ENCODE data around the gene ANKAR. TPM values are rescaled to one million over a fixed set of nuclear protein-coding genes. Genes with fewer than 3 reads are reported as not detected.

The ANKAR gene
- total and polyA plus RNA-seq, 9 of the 15 experiments (the other 6 are each of a cell fraction or from before 2014, with no cell fraction given) = 0.04 to 0.52 (median 0.39) TPM

DNA sequence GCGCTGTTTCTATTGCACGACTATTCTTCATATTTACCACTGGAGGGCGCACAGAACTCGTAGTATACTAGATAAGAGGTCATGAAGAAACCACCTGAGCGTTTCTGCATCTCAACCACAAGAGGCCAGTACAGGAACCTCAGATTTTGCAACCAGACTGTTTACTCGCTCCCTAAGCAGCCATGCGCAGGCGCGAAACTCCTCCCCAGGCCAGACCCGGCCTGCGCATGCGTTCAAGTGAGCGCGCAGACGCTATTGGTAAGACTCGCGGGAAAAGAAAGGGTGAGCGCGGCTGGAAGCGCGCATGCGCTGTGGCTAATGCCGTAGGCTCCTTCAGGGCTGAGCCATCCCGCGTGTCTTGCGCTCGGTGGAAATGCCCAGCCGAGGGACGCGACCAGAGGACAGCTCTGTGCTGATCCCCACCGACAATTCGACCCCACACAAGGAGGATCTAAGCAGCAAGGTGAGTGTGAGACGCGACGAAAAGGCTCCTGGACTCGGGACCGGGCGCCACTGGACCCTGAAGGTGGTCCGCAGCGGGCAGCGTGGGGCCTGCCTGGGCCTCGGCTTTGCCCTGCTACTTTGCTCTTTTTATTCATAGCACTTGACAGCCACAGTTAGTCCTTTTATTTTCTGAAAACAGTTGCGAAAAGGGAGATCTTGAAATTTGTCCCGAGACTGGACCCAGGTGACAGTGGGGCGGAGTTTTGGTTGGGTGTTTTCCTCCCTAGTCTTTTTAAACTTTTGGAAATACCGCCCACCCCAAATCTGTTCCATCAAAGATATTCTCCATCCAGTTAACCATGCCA lies 13.1 kb upstream of the ANKAR start, which contains the start of gene ASNSD1 (continued):
- TF ChIP-seq, protein P1, sequence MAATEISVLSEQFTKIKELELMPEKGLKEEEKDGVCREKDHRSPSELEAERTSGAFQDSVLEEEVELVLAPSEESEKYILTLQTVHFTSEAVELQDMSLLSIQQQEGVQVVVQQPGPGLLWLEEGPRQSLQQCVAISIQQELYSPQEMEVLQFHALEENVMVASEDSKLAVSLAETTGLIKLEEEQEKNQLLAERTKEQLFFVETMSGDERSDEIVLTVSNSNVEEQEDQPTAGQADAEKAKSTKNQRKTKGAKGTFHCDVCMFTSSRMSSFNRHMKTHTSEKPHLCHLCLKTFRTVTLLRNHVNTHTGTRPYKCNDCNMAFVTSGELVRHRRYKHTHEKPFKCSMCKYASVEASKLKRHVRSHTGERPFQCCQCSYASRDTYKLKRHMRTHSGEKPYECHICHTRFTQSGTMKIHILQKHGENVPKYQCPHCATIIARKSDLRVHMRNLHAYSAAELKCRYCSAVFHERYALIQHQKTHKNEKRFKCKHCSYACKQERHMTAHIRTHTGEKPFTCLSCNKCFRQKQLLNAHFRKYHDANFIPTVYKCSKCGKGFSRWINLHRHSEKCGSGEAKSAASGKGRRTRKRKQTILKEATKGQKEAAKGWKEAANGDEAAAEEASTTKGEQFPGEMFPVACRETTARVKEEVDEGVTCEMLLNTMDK (IDR thresholded peaks at IDR 0.05; ENCODE audit: borderline replicate concordance, insufficient read depth, low read depth, low read length, poor library complexity, severe bottlenecking) = peak; percentile 22
- peak; percentile 78; the same call in 1 of the 2 replicates for TF ChIP-seq CEBPG (CRISPR knock-in tag; IDR thresholded peaks at IDR 0.05)
- TF ChIP-seq CEBPG (tag; conservative IDR thresholded peaks at IDR 0.05 in 1 of 2, IDR thresholded peaks at IDR 0.05 in 1 of 2) = peak; percentile 80 to 85
- TF ChIP-seq MCM3 (IDR thresholded peaks at IDR 0.05) = no peak
- TF ChIP-seq, protein P2, sequence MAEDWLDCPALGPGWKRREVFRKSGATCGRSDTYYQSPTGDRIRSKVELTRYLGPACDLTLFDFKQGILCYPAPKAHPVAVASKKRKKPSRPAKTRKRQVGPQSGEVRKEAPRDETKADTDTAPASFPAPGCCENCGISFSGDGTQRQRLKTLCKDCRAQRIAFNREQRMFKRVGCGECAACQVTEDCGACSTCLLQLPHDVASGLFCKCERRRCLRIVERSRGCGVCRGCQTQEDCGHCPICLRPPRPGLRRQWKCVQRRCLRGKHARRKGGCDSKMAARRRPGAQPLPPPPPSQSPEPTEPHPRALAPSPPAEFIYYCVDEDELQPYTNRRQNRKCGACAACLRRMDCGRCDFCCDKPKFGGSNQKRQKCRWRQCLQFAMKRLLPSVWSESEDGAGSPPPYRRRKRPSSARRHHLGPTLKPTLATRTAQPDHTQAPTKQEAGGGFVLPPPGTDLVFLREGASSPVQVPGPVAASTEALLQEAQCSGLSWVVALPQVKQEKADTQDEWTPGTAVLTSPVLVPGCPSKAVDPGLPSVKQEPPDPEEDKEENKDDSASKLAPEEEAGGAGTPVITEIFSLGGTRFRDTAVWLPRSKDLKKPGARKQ (CRISPR knock-in tag; IDR thresholded peaks at IDR 0.05) = no peak
- TF ChIP-seq GATA2 (CRISPR knock-in tag; IDR thresholded peaks at IDR 0.05) = no peak
- peak in 1 of 3 experiments; percentile 62 for TF ChIP-seq YY1 (IDR thresholded peaks at IDR 0.05; ENCODE audit: borderline replicate concordance in 1 of 3, control insufficient read depth in 1 of 3, extremely low read depth in 1 of 3, insufficient read depth in 3 of 3, insufficient read length in 1 of 3, insufficient replicate concordance in 2 of 3, low read depth in 1 of 3, low read length in 2 of 3)
- no peak for TF ChIP-seq ZEB2 (IDR thresholded peaks at IDR 0.05)
- TF ChIP-seq IRF1 (CRISPR knock-in tag; IDR thresholded peaks at IDR 0.05; ENCODE audit: borderline replicate concordance) = no peak
- no peak for TF ChIP-seq DACH1 (IDR thresholded peaks at IDR 0.05; ENCODE audit: partially characterized antibody)
- peak; percentile 62; the same call in 1 of the 2 replicates for TF ChIP-seq L3MBTL2 (IDR thresholded peaks at IDR 0.05)
- no peak for TF ChIP-seq LCOR (CRISPR knock-in tag; IDR thresholded peaks at IDR 0.05)
- no peak for TF ChIP-seq SMAD1 (IDR thresholded peaks at IDR 0.05; ENCODE audit: low read depth, low read length, partially characterized antibody)
- peak; percentile 87 for TF ChIP-seq ZFX (CRISPR knock-in tag; IDR thresholded peaks at IDR 0.05)
- TF ChIP-seq ZNF408 (CRISPR knock-in tag; IDR thresholded peaks at IDR 0.05; ENCODE audit: low read depth) = no peak
- no peak for TF ChIP-seq NR2C1 (IDR thresholded peaks at IDR 0.05)
- no peak for TF ChIP-seq NR2C1 (tag; IDR thresholded peaks at IDR 0.05)
- TF ChIP-seq TBL1XR1 (IDR thresholded peaks at IDR 0.05; ENCODE audit: low read length in 2 of 2) = no peak
- TF ChIP-seq ZNF41 (CRISPR knock-in tag; conservative IDR thresholded peaks at IDR 0.05) = no peak
- TF ChIP-seq ELF1 (tag; IDR thresholded peaks at IDR 0.05) = no peak
- no peak for TF ChIP-seq GATAD2B (IDR thresholded peaks at IDR 0.05; ENCODE audit: borderline replicate concordance)
- TF ChIP-seq ESRRB (CRISPR knock-in tag; IDR thresholded peaks at IDR 0.05; ENCODE audit: borderline replicate concordance) = no peak
- no peak for TF ChIP-seq HDGF (IDR thresholded peaks at IDR 0.05)
- peak; percentile 43 for TF ChIP-seq CXXC5 (CRISPR knock-in tag; IDR thresholded peaks at IDR 0.05)

Measured in K562 (cell line).